ENCODE data around the gene PHETA2.
"Not testable (repeated sequence)": the region's sequence is repeated elsewhere in the genome, so short reads cannot be mapped to it uniquely, and the experiment has no call there.

The PHETA2 gene

GRCh38 chr22:42104332-42104860 lies 30.3 kb downstream of the PHETA2 start:
- DNase-seq (ENCODE audit: low read depth in 2 of 2) = not testable (repeated sequence)

GRCh38 chr22:42108848-42109247 lies 34.8 kb downstream of the PHETA2 start:
- no peak for DNase-seq (ENCODE audit: low read depth in 2 of 2)

GRCh38 chr22:42111798-42112197 lies 37.8 kb downstream of the PHETA2 start:
- no peak for DNase-seq (ENCODE audit: low read depth in 2 of 2)

GRCh38 chr22:42112793-42113192 lies 38.7 kb downstream of the PHETA2 start:
- DNase-seq (ENCODE audit: low read depth in 2 of 2) = not testable (repeated sequence)

- no peak for DNase-seq (ENCODE audit: low read depth in 2 of 2)
These were observed 40.7 kb downstream of the PHETA2 start for GRCh38 chr22:42114721-42115120.

GRCh38 chr22:42115420-42115830 lies 41.4 kb downstream of the PHETA2 start:
- not testable (repeated sequence) for DNase-seq (ENCODE audit: low read depth in 2 of 2)

- DNase-seq (ENCODE audit: low read depth in 2 of 2) = no peak
These were observed 42.9 kb downstream of the PHETA2 start for GRCh38 chr22:42116848-42117424.

GRCh38 chr22:42120231-42121021 lies 46.4 kb downstream of the PHETA2 start:
- DNase-seq (ENCODE audit: low read depth in 2 of 2) = peak; percentile 10 to 31

GRCh38 chr22:42123529-42123928 lies 49.5 kb downstream of the PHETA2 start:
- not testable (repeated sequence) for DNase-seq (ENCODE audit: low read depth in 2 of 2)

- DNase-seq (ENCODE audit: low read depth in 2 of 2) = no peak
These were observed 53.6 kb downstream of the PHETA2 start for GRCh38 chr22:42127606-42128005.

GRCh38 chr22:42128007-42128406 lies 54.0 kb downstream of the PHETA2 start:
- DNase-seq (ENCODE audit: low read depth in 2 of 2) = not testable (repeated sequence)
